ENCODE data around the gene SAMD4B. TPM values are rescaled to one million over a fixed set of nuclear protein-coding genes. Genes with fewer than 3 reads are reported as not detected.

Gene SAMD4B
- total and polyA plus RNA-seq, 10 of the 15 experiments (the other 5 are each of a cell fraction or from before 2014, with no cell fraction given), result 2.4 to 43.3 (median 23.9) TPM

GRCh38 chr19:39382991-39383828 lies 41.0 kb downstream of the SAMD4B start:
- in situ Hi-C loops (cut with MboI), result no loop called here
- no peaks in the 10 kb centered on the region for H3K79me2 ChIP-seq (ENCODE audit: control insufficient read depth, insufficient read depth, low read length)
- H3K27ac ChIP-seq (ENCODE audit: control insufficient read depth, insufficient read depth), result no peak overlapping the region
- H3K27me3 ChIP-seq (replicated peaks in 1 of 2; ENCODE audit: control insufficient read depth in 2 of 2, insufficient read depth in 2 of 2, low read length in 1 of 2), result no peaks in the 10 kb centered on the region
- TF ChIP-seq MXI1 (IDR thresholded peaks at IDR 0.05; ENCODE audit: low read depth, low read length) (no peak), WRNIP1 (IDR thresholded peaks at IDR 0.05; ENCODE audit: borderline replicate concordance, low read depth, low read length) (no peak), ZBTB11 (CRISPR knock-in tag; IDR thresholded peaks at IDR 0.05) (no peak), ATF3 (IDR thresholded peaks at IDR 0.05; ENCODE audit: borderline replicate concordance, extremely low read depth, low read depth, low read length) (no peak), STAT3 (IDR thresholded peaks at IDR 0.05; ENCODE audit: low read depth, low read length) (no peak), RAD21 (IDR thresholded peaks at IDR 0.05; ENCODE audit: insufficient read depth, low read depth, low read length) (no peak)
- peaks cover 6 to 19% of the 10 kb centered on the region in 2 experiments for H3K36me3 ChIP-seq (ENCODE audit: control insufficient read depth in 2 of 2, insufficient read depth in 2 of 2, low read length in 1 of 2)
- no peaks in the 10 kb centered on the region for H3K4me1 ChIP-seq (ENCODE audit: control insufficient read depth, insufficient read depth, low read length)
- no peak overlapping the region for H3K4me2 ChIP-seq (ENCODE audit: control insufficient read depth, insufficient read depth)
- BruUV-seq (replicated peaks), result no TSS peak
- H3K4me3 ChIP-seq, result no peak overlapping the region
- H2AFZ ChIP-seq (ENCODE audit: control insufficient read depth, low read depth, low read length), result no peak overlapping the region
- ATAC-seq, result no peak
- ChIA-PET CTCF (interaction anchor here (1.0 kb wide), 1 partner anchor 263 kb away, joined by 3 read pairs; no protein-coding TSS in a partner anchor), RAD21 (ENCODE audit: unreplicated experiment) (no interaction called here), POLR2A (no interaction called here), SMC1A (ENCODE audit: uncharacterized antibody, unreplicated experiment) (no interaction called here)
- no peak for DNase-seq (ENCODE audit: low read depth, low spot score)
- no peak for FAIRE-seq
- intact Hi-C loops (cut with micrococcal nuclease; ENCODE audit: unreplicated experiment), result no loop called here
- WGBS (ENCODE audit: insufficient coverage, insufficient replicate concordance, low lambda C conversion rate, missing lambda C conversion rate), result 90% methylated on average over 18 of the region's 18 CpGs
- no peak overlapping the region for H3K9ac ChIP-seq (ENCODE audit: control insufficient read depth, insufficient read depth, low read length)
- no peaks in the 10 kb centered on the region for H3K9me3 ChIP-seq (replicated peaks; ENCODE audit: control insufficient read depth, insufficient read depth, low read length)
- no peaks in the 10 kb centered on the region for H4K20me1 ChIP-seq (ENCODE audit: control insufficient read depth, insufficient read depth)
